ENCODE measurements around the gene COL6A5. TPM values are rescaled to one million over a fixed set of nuclear protein-coding genes. Genes with fewer than 3 reads are reported as not detected.

Gene COL6A5
- total RNA-seq, 1 experiment from 2014 or later, result not detected

- H3K4me1 ChIP-seq (ENCODE audit: low read length), result no peaks in the 10 kb centered on the region
- H3K36me3 ChIP-seq (ENCODE audit: insufficient read depth, low read length), result no peaks in the 10 kb centered on the region
- no peak overlapping the region for H3K9ac ChIP-seq (ENCODE audit: low read length)
- H4K20me1 ChIP-seq (ENCODE audit: insufficient read depth, low read depth, low read length), result no peaks in the 10 kb centered on the region
- H3K27me3 ChIP-seq (ENCODE audit: low read length), result no peaks in the 10 kb centered on the region
- H3K9me2 ChIP-seq (replicated peaks; ENCODE audit: insufficient read depth, low read length), result no peaks in the 10 kb centered on the region
- no peak overlapping the region for H2AFZ ChIP-seq (ENCODE audit: low read length)
- no peak overlapping the region for H3K4me2 ChIP-seq (ENCODE audit: low read depth, low read length, poor library complexity, severe bottlenecking)
- DNase-seq, result no peak
- H3K9me3 ChIP-seq (ENCODE audit: low read length), result no peaks in the 10 kb centered on the region
- H3K79me2 ChIP-seq (ENCODE audit: low read length), result no peaks in the 10 kb centered on the region
- no peak overlapping the region for H3K4me3 ChIP-seq (ENCODE audit: low read length)
- no peak overlapping the region for H3K27ac ChIP-seq (ENCODE audit: low read length)
Observed at GRCh38 chr3:130459944-130460343, 114.5 kb downstream of the COL6A5 start.

DNA sequence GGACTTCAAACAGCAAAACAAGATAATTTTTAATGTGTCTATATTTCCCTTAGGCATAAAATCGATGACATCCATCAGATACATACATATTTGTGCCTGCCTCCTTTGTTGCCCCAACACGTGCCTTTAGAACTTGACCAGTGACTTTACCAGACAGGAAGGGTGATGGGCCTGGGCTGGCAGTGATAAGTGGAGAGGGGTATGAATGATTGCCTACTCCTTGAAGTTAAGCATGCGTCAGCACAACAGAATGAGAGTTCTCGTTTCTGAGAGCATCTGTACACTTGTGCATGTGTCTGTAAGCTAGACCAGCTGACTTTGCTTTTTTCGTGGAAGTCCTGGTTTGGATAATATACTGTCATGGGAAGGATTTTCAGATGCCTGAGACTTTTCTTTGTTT is 116.6 kb downstream of the COL6A5 start:
- H4K20me1 ChIP-seq (ENCODE audit: insufficient read depth, low read depth, low read length), result no peaks in the 10 kb centered on the region
- DNase-seq, result no peak
- no peaks in the 10 kb centered on the region for H3K9me3 ChIP-seq (ENCODE audit: low read length)
- no peaks in the 10 kb centered on the region for H3K36me3 ChIP-seq (ENCODE audit: insufficient read depth, low read length)
- no peak overlapping the region for H3K4me2 ChIP-seq (ENCODE audit: low read depth, low read length, poor library complexity, severe bottlenecking)
- no peaks in the 10 kb centered on the region for H3K4me1 ChIP-seq (ENCODE audit: low read length)
- H3K27me3 ChIP-seq (ENCODE audit: low read length), result no peaks in the 10 kb centered on the region; the same call in 1 of the 2 replicates
- H2AFZ ChIP-seq (ENCODE audit: low read length), result no peak overlapping the region
- H3K9ac ChIP-seq (ENCODE audit: low read length), result no peak overlapping the region
- H3K27ac ChIP-seq (ENCODE audit: low read length), result no peak overlapping the region
- no peaks in the 10 kb centered on the region for H3K79me2 ChIP-seq (ENCODE audit: low read length)
- H3K4me3 ChIP-seq (ENCODE audit: low read length), result no peak overlapping the region
- H3K9me2 ChIP-seq (replicated peaks; ENCODE audit: insufficient read depth, low read length), result no peaks in the 10 kb centered on the region

GRCh38 chr3:130463221-130463620 is 117.7 kb downstream of the COL6A5 start:
- Histone ChIP-seq H3K79me2 (ENCODE audit: low read length) (no peaks in the 10 kb centered on the region), H3K9ac (ENCODE audit: low read length) (no peak overlapping the region), H3K9me3 (ENCODE audit: low read length) (no peaks in the 10 kb centered on the region), H2AFZ (ENCODE audit: low read length) (no peak overlapping the region), H3K9me2 (replicated peaks; ENCODE audit: insufficient read depth, low read length) (no peaks in the 10 kb centered on the region), H3K4me3 (ENCODE audit: low read length) (no peak overlapping the region), H3K4me1 (ENCODE audit: low read length) (no peaks in the 10 kb centered on the region), H3K27ac (ENCODE audit: low read length) (no peak overlapping the region), H3K27me3 (ENCODE audit: low read length) (no peaks in the 10 kb centered on the region; the same call in 1 of the 2 replicates), H3K36me3 (ENCODE audit: insufficient read depth, low read length) (no peaks in the 10 kb centered on the region), H4K20me1 (ENCODE audit: insufficient read depth, low read depth, low read length) (no peaks in the 10 kb centered on the region), H3K4me2 (ENCODE audit: low read depth, low read length, poor library complexity, severe bottlenecking) (no peak overlapping the region)
- DNase-seq, result no peak

DNA sequence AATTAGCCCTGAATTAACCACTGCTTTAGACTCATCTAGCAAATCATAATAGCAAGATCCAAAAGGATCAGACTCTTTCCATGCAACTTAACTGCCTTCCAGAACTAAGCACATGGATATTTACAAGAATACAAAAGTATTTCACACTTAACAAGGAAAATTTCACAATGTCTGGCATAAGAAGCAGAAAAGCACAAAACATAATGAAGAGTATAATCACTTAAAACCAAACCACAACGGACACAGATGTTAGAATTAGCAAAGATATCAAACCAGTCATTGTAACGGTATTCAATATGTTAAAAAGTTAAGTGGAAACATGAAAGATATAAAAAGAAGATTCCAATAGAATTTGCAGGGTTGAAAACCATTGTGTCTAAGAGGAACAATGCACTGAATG is 120.0 kb downstream of the COL6A5 start:
- Histone ChIP-seq H3K36me3 (ENCODE audit: insufficient read depth, low read length) (no peaks in the 10 kb centered on the region), H3K9ac (ENCODE audit: low read length) (no peak overlapping the region), H3K4me2 (ENCODE audit: low read depth, low read length, poor library complexity, severe bottlenecking) (no peak overlapping the region), H3K79me2 (ENCODE audit: low read length) (no peaks in the 10 kb centered on the region), H3K4me3 (ENCODE audit: low read length) (no peak overlapping the region), H3K9me3 (ENCODE audit: low read length) (no peaks in the 10 kb centered on the region), H3K9me2 (replicated peaks; ENCODE audit: insufficient read depth, low read length) (no peaks in the 10 kb centered on the region), H3K4me1 (ENCODE audit: low read length) (no peaks in the 10 kb centered on the region), H2AFZ (ENCODE audit: low read length) (no peak overlapping the region), H3K27me3 (ENCODE audit: low read length) (no peaks in the 10 kb centered on the region; the same call in 1 of the 2 replicates), H4K20me1 (ENCODE audit: insufficient read depth, low read depth, low read length) (no peaks in the 10 kb centered on the region), H3K27ac (ENCODE audit: low read length) (no peak overlapping the region)
- DNase-seq, result no peak

DNA sequence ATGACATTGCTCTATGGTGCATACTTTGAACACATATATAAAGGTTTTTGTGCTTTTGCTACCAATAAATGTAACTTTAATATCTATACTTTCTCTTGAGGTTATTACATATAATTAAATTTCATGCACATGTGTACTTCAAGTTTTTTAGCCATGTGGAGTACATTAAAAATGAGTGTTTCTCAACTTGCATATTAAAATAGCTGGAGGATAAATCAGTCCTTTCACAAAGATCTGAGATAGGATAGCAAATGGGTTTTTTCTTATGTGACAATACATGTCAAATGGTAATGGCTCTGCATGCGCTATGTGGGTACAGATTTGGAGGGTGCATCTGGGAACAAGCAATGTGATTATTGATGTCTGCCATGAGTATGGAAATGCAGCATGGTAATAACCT is 122.8 kb downstream of the COL6A5 start:
- no peaks in the 10 kb centered on the region for H3K36me3 ChIP-seq (ENCODE audit: insufficient read depth, low read length)
- no peaks in the 10 kb centered on the region for H3K9me2 ChIP-seq (replicated peaks; ENCODE audit: insufficient read depth, low read length)

DNA sequence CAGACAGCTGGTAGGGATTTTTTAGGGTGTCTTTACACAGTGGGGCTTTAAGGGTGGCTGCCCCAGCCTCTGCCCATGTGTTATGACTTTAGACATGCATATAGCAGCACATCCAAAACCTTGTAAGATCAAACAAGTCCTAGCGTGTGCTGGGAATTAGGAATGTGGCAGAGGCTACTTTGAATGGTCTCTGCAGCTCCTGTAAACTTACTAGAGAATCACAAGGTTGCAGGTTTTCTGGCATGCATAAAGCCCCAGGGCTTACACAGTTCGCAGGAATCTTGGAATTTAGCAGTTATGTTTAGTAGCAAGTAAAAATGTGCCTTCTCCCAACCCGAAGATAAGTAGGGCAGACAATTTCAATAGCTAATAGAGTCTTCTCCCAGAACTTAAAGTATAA is 124.7 kb downstream of the COL6A5 start:
- H3K4me3 ChIP-seq (ENCODE audit: low read length), result no peak overlapping the region
- no peak for DNase-seq
- H3K9ac ChIP-seq (ENCODE audit: low read length), result no peak overlapping the region
- no peaks in the 10 kb centered on the region for H3K36me3 ChIP-seq (ENCODE audit: insufficient read depth, low read length)
- H3K27ac ChIP-seq (ENCODE audit: low read length), result no peak overlapping the region
- H3K27me3 ChIP-seq (ENCODE audit: low read length), result no peaks in the 10 kb centered on the region; the same call in 1 of the 2 replicates
- H3K4me1 ChIP-seq (ENCODE audit: low read length), result no peaks in the 10 kb centered on the region
- H3K9me3 ChIP-seq (ENCODE audit: low read length), result no peaks in the 10 kb centered on the region
- H3K9me2 ChIP-seq (replicated peaks; ENCODE audit: insufficient read depth, low read length), result no peaks in the 10 kb centered on the region
- no peak overlapping the region for H3K4me2 ChIP-seq (ENCODE audit: low read depth, low read length, poor library complexity, severe bottlenecking)
- H2AFZ ChIP-seq (ENCODE audit: low read length), result no peak overlapping the region
- H3K79me2 ChIP-seq (ENCODE audit: low read length), result no peaks in the 10 kb centered on the region
- H4K20me1 ChIP-seq (ENCODE audit: insufficient read depth, low read depth, low read length), result no peaks in the 10 kb centered on the region

More for the DNA sequence above, 122.8 kb downstream of the COL6A5 start:
- Histone ChIP-seq H2AFZ (ENCODE audit: low read length) (no peak overlapping the region), H4K20me1 (ENCODE audit: insufficient read depth, low read depth, low read length) (no peaks in the 10 kb centered on the region), H3K4me2 (ENCODE audit: low read depth, low read length, poor library complexity, severe bottlenecking) (no peak overlapping the region), H3K27ac (ENCODE audit: low read length) (no peak overlapping the region), H3K9ac (ENCODE audit: low read length) (no peak overlapping the region), H3K4me3 (ENCODE audit: low read length) (no peak overlapping the region), H3K79me2 (ENCODE audit: low read length) (no peaks in the 10 kb centered on the region), H3K27me3 (ENCODE audit: low read length) (no peaks in the 10 kb centered on the region; the same call in 1 of the 2 replicates), H3K4me1 (ENCODE audit: low read length) (no peaks in the 10 kb centered on the region), H3K9me3 (ENCODE audit: low read length) (no peaks in the 10 kb centered on the region)
- no peak for DNase-seq

GRCh38 chr3:130473416-130473815 is 127.9 kb downstream of the COL6A5 start:
- Histone ChIP-seq H3K4me2 (ENCODE audit: low read depth, low read length, poor library complexity, severe bottlenecking) (no peak overlapping the region), H3K9me3 (ENCODE audit: low read length) (no peaks in the 10 kb centered on the region), H3K9me2 (replicated peaks; ENCODE audit: insufficient read depth, low read length) (no peaks in the 10 kb centered on the region), H3K36me3 (ENCODE audit: insufficient read depth, low read length) (no peaks in the 10 kb centered on the region), H3K4me1 (ENCODE audit: low read length) (no peaks in the 10 kb centered on the region), H3K27me3 (ENCODE audit: low read length) (no peaks in the 10 kb centered on the region), H3K79me2 (ENCODE audit: low read length) (no peaks in the 10 kb centered on the region), H3K4me3 (ENCODE audit: low read length) (no peak overlapping the region), H3K9ac (ENCODE audit: low read length) (no peak overlapping the region), H3K27ac (ENCODE audit: low read length) (no peak overlapping the region), H2AFZ (ENCODE audit: low read length) (no peak overlapping the region), H4K20me1 (ENCODE audit: insufficient read depth, low read depth, low read length) (no peaks in the 10 kb centered on the region)
- DNase-seq, result no peak

- Histone ChIP-seq H3K4me2 (ENCODE audit: low read depth, low read length, poor library complexity, severe bottlenecking) (no peak overlapping the region), H3K27ac (ENCODE audit: low read length) (no peak overlapping the region), H3K9ac (ENCODE audit: low read length) (no peak overlapping the region), H3K9me2 (replicated peaks; ENCODE audit: insufficient read depth, low read length) (no peaks in the 10 kb centered on the region), H4K20me1 (ENCODE audit: insufficient read depth, low read depth, low read length) (no peaks in the 10 kb centered on the region), H3K9me3 (ENCODE audit: low read length) (no peaks in the 10 kb centered on the region), H2AFZ (ENCODE audit: low read length) (no peak overlapping the region), H3K79me2 (ENCODE audit: low read length) (no peaks in the 10 kb centered on the region), H3K36me3 (ENCODE audit: insufficient read depth, low read length) (no peaks in the 10 kb centered on the region), H3K4me3 (ENCODE audit: low read length) (no peak overlapping the region), H3K27me3 (ENCODE audit: low read length) (no peaks in the 10 kb centered on the region), H3K4me1 (ENCODE audit: low read length) (no peaks in the 10 kb centered on the region)
- DNase-seq, result no peak
Observed at GRCh38 chr3:130480736-130481135, 135.3 kb downstream of the COL6A5 start.

DNA sequence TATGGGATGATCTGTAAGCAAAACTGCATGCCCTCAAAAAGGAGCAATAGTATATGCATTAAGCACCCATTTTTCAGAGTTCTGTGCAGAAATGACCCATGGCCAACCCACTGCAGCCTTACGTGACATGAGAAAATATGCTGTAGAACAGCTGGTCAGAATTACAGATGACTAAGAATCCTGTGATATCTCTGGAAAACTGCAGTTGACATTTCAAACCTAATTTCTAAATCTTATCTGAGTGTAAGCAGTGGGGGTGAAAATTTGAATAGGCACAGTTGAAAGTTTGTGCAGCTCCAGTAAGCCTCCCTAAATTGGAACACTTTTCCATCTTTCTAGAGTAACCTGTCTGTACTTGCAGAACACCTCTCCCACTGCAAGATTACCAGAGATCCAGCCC is 142.8 kb downstream of the COL6A5 start:
- H3K4me1 ChIP-seq (ENCODE audit: low read length), result no peaks in the 10 kb centered on the region
- no peak for DNase-seq
- H3K27me3 ChIP-seq (ENCODE audit: low read length), result no peaks in the 10 kb centered on the region
- no peak overlapping the region for H2AFZ ChIP-seq (ENCODE audit: low read length)
- H3K36me3 ChIP-seq (ENCODE audit: insufficient read depth, low read length), result no peaks in the 10 kb centered on the region
- H3K4me2 ChIP-seq (ENCODE audit: low read depth, low read length, poor library complexity, severe bottlenecking), result no peak overlapping the region
- no peak overlapping the region for H3K9ac ChIP-seq (ENCODE audit: low read length)
- H3K9me2 ChIP-seq (replicated peaks; ENCODE audit: insufficient read depth, low read length), result no peaks in the 10 kb centered on the region
- no peaks in the 10 kb centered on the region for H3K9me3 ChIP-seq (ENCODE audit: low read length)
- H3K27ac ChIP-seq (ENCODE audit: low read length), result no peak overlapping the region
- no peak overlapping the region for H3K4me3 ChIP-seq (ENCODE audit: low read length)
- H3K79me2 ChIP-seq (ENCODE audit: low read length), result no peaks in the 10 kb centered on the region
- H4K20me1 ChIP-seq (ENCODE audit: insufficient read depth, low read depth, low read length), result no peaks in the 10 kb centered on the region
